Upper lobe of left lung (tissue), 6 donors: Measurements from ENCODE around the gene CTNNB1. TPM values are rescaled to one million over a fixed set of nuclear protein-coding genes. Genes with fewer than 3 reads are reported as not detected.
"Not testable (repeated sequence)": the region's sequence is repeated elsewhere in the genome, so short reads cannot be mapped to it uniquely, and the experiment has no call there.

Source experiments
- ATAC-seq, 2 donors: fragments of 200-7000 bp; cut with Tn5 transposase; one replicate each; pipeline ENCODE4 v1.9.1; 2022; ENCODE audit warnings: mild to moderate bottlenecking in 2 of 2, moderate library complexity in 2 of 2; ENCODE audit not compliant: low FRiP score in 2 of 2
- DNase-seq, 2 donors: peaks; one replicate each; pipeline ENCODE4 v3.0.0-alpha.2; 2019 to 2020
- H3K27ac ChIP-seq, 4 donors: fragments of 200-600 bp; sonication (generic); one replicate each; pipeline ENCODE4 v1.5.1; 2016 to 2019
- H3K27me3 ChIP-seq, 4 donors: fragments of 200-600 bp; sonication (generic); one replicate each; pipeline ENCODE4 v1.5.1; 2017 to 2019
- H3K36me3 ChIP-seq, 4 donors: fragments of 200-600 bp; sonication (generic); one replicate each; pipeline ENCODE4 v1.5.1; 2016 to 2019
- H3K4me1 ChIP-seq, 4 donors: fragments of 200-600 bp; sonication (generic); one replicate each; pipeline ENCODE4 v1.5.1; 2018 to 2019
- H3K4me3 ChIP-seq, 4 donors: fragments of 200-600 bp; sonication (generic); one replicate each; pipeline ENCODE4 v1.5.1; 2017 to 2019; ENCODE audit warnings: mild to moderate bottlenecking in 2 of 4, moderate library complexity in 1 of 4
- H3K9me3 ChIP-seq, 4 donors: fragments of 200-600 bp; sonication (generic); one replicate each; pipeline ENCODE4 v1.5.1; 2018 to 2019
- CTCF ChIP-seq, 6 experiments: fragments of 450-650 bp in 4 of 6; fragments of 200-600 bp in 2 of 6; sonication (generic) in 2 of 6; IDR thresholded peaks; one replicate each; pipeline ENCODE4 v1.5.1; 2016 to 2019; ENCODE audit warnings: antibody characterized with exemption in 6 of 6
- EP300 ChIP-seq, 4 donors: sonication (generic); formaldehyde crosslinking; IDR thresholded peaks; one replicate each; pipeline ENCODE4 v1.5.1; 2017; ENCODE audit warnings: antibody characterized with exemption in 4 of 4, control low read depth in 2 of 4
- POLR2A ChIP-seq, 4 donors: fragments of 450-650 bp; IDR thresholded peaks; one replicate each; pipeline ENCODE4 v1.5.1; 2016 to 2017; ENCODE audit warnings: antibody characterized with exemption in 4 of 4, mild to moderate bottlenecking in 2 of 4
- POLR2AphosphoS5 ChIP-seq, 2 donors: sonication (generic); formaldehyde crosslinking; IDR thresholded peaks; one replicate each; pipeline ENCODE4 v1.5.1; 2017; ENCODE audit warnings: antibody characterized with exemption in 2 of 2
- WGBS, 2 donors: methylation state at CpG; one replicate each; pipeline ENCODE4 v1.1.5; 2017 to 2018; 5-methylcytosine and 5-hydroxymethylcytosine counted together
- total RNA-seq, 6 donors: library from RNA; depleted of rRNA in 4 of 6; stranded (reverse); fragments of >200 nt in 4 of 6; gene quantifications; one replicate each; pipeline versions ENCODE4 v1.1.0 to v1.2.1, GENCODE V29; 2016 to 2021
- donor health status: DM: no; HTN: no; CAD: no; lungs with moderate emphysema.
- donor health status: DM: no; HTN: yes; CAD: no; lungs with severe emphysema.

CTNNB1 gene
- total RNA-seq, 6 donors from 2014 or later: 332 to 776 (median 412) TPM

DNA sequence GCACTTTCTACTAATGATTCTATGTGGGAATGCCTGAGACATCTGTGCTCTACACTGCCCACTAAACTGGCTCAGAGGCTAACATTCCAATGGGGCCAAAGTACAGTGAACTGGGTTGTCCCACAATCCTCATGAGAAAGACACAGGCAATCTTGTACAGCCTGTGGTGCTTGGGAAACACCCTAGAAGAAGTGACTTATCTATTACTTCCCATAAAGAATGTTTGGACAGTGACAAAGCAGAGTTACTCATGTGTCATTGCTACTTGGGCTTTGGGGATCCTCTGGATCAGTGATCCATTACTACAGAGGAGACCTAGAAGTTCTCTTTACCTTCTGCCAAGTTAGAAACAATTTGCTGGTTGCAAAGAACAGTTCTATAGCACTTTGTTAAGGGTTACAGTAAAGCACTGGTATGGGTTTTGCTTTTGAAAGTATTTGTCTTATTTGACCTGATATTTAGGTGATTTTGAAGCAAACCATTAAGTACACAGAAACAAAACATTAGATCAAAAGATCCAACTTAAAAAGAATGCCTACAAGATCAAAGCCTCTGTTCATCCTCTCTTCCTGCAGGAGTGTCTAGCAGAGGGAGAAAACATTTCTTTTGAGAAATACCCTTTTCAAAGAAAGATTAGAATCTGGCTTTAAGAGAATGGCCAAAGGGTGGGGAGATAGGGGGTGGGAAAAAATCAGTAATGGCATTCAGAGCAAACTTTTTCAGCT is 75.8 kb downstream of the CTNNB1 start:
- no peak overlapping the region for H3K27ac ChIP-seq
- no peaks in the 10 kb centered on the region for H3K9me3 ChIP-seq
- H3K36me3 ChIP-seq: no peaks in the 10 kb centered on the region
- TF ChIP-seq CTCF (IDR thresholded peaks at IDR 0.05) (no peak), EP300 (IDR thresholded peaks at IDR 0.05) (no peak)
- H3K4me3 ChIP-seq: no peak overlapping the region
- H3K27me3 ChIP-seq: no peaks in the 10 kb centered on the region
- no peak for ATAC-seq
- no peaks in the 10 kb centered on the region for H3K4me1 ChIP-seq
- DNase-seq: no peak

- Histone ChIP-seq H3K9me3 (no peaks in the 10 kb centered on the region), H3K4me1 (no peaks in the 10 kb centered on the region), H3K27me3 (no peaks in the 10 kb centered on the region), H3K36me3 (no peaks in the 10 kb centered on the region), H3K4me3 (no peak overlapping the region), H3K27ac (no peak overlapping the region)
- WGBS, 2 donors: 80 to 89% methylated on average over 4 of the region's 4 CpGs
- DNase-seq (no peak), ATAC-seq (no peak)
- TF ChIP-seq POLR2A (IDR thresholded peaks at IDR 0.05) (no peak), POLR2AphosphoS5 (IDR thresholded peaks at IDR 0.05) (no peak), CTCF (IDR thresholded peaks at IDR 0.05) (no peak), EP300 (IDR thresholded peaks at IDR 0.05) (no peak)
These were observed 76.9 kb downstream of the CTNNB1 start for GRCh38 chr3:41276191-41276590.

- peak in 1 of 2 donors; percentile 51 for DNase-seq
- 76 to 90% methylated on average over 11 to 15 of the region's 16 CpGs for WGBS, 2 donors
- no peak for ATAC-seq
- H3K9me3 ChIP-seq: no peaks in the 10 kb centered on the region
- H3K4me1 ChIP-seq: no peaks in the 10 kb centered on the region
- no peak overlapping the region for H3K4me3 ChIP-seq
- H3K27me3 ChIP-seq: no peaks in the 10 kb centered on the region
- H3K36me3 ChIP-seq: no peaks in the 10 kb centered on the region
- H3K27ac ChIP-seq: no peak overlapping the region
- no peak for TF ChIP-seq POLR2A (IDR thresholded peaks at IDR 0.05)
- no peak for TF ChIP-seq EP300 (IDR thresholded peaks at IDR 0.05)
- TF ChIP-seq POLR2AphosphoS5 (IDR thresholded peaks at IDR 0.05): no peak
- no peak for TF ChIP-seq CTCF (IDR thresholded peaks at IDR 0.05)
These were observed 78.6 kb downstream of the CTNNB1 start for GRCh38 chr3:41277790-41278465.

GRCh38 chr3:41284934-41285333 is 85.6 kb downstream of the CTNNB1 start:
- not testable (repeated sequence) for ATAC-seq, H3K27ac ChIP-seq
- 89 to 95% methylated on average over 3 of the region's 3 CpGs for WGBS, 2 donors

DNA sequence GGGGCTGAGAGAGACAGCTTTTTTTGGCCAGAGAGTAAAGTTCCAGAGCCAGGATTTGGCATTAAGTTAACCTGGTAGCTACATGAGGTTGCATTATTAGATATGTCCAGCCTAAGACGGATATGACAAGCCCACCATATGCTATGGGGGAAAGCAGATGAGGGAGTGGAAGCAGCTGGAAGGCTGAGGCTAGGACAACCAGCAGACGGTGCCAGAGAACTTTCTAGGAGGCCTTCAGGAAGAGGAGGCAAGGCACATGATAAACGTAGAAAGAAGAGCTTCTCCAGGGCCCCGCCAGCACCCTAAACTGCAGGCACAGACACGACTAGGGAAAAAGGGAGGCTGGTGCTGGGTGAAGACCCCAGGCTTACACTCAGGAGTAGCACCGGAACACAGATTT is 87.0 kb downstream of the CTNNB1 start:
- Histone ChIP-seq H3K4me1 (no peaks in the 10 kb centered on the region), H3K27ac (no peak overlapping the region), H3K9me3 (no peaks in the 10 kb centered on the region), H3K36me3 (no peaks in the 10 kb centered on the region), H3K4me3 (no peak overlapping the region), H3K27me3 (no peaks in the 10 kb centered on the region)
- TF ChIP-seq POLR2A (IDR thresholded peaks at IDR 0.05) (no peak), EP300 (IDR thresholded peaks at IDR 0.05) (no peak), CTCF (IDR thresholded peaks at IDR 0.05) (no peak), POLR2AphosphoS5 (IDR thresholded peaks at IDR 0.05) (no peak)
- ATAC-seq (no peak), DNase-seq (no peak)
- 86 to 92% methylated on average over 6 of the region's 6 CpGs for WGBS, 2 donors

More at GRCh38 chr3:41284934-41285333, 85.6 kb downstream of the CTNNB1 start:
- not testable (repeated sequence) for H3K27me3 ChIP-seq, H3K4me1 ChIP-seq, H3K4me3 ChIP-seq, H3K9me3 ChIP-seq, DNase-seq, H3K36me3 ChIP-seq
